Trophoblast cell (in vitro differentiated cells and primary cell): Measurements from ENCODE around the gene HEPACAM2.

Experiments used
- DNase-seq, 2 donors: peaks; one replicate each; pipeline ENCODE4 v3.0.0-alpha.2; 2016
- H2AFZ ChIP-seq: 2 replicates; pipeline ENCODE4 v1.6.1; 2013; ENCODE audit warnings: low read length, moderate library complexity, mild to moderate bottlenecking; ENCODE audit not compliant: insufficient read depth, poor library complexity
- H2AK5ac ChIP-seq: 2 replicates; pipeline ENCODE4 v1.6.1; 2013; ENCODE audit warnings: mild to moderate bottlenecking, low read length
- H2BK120ac ChIP-seq: 2 replicates; pipeline ENCODE4 v1.6.1; 2013; ENCODE audit warnings: low read length, mild to moderate bottlenecking, moderate library complexity; ENCODE audit not compliant: insufficient read depth, poor library complexity
- H2BK12ac ChIP-seq: 2 replicates; pipeline ENCODE4 v1.6.1; 2013; ENCODE audit warnings: mild to moderate bottlenecking, low read length, moderate library complexity
- H2BK5ac ChIP-seq: 2 replicates; pipeline ENCODE4 v1.6.1; 2013; ENCODE audit warnings: low read length, low read depth, moderate library complexity, mild to moderate bottlenecking; ENCODE audit not compliant: poor library complexity
- H3K14ac ChIP-seq: 2 replicates; pipeline ENCODE4 v1.6.1; 2013; ENCODE audit warnings: mild to moderate bottlenecking, low read length
- H3K18ac ChIP-seq: 2 replicates; pipeline ENCODE4 v1.6.1; 2013; ENCODE audit warnings: mild to moderate bottlenecking, low read length
- H3K23ac ChIP-seq: 2 replicates; pipeline ENCODE4 v1.6.1; 2013; ENCODE audit warnings: low read length
- H3K27ac ChIP-seq: 2 replicates; pipeline ENCODE4 v1.5.1; 2013; ENCODE audit warnings: low read depth, mild to moderate bottlenecking, inconsistent platforms, low read length, moderate library complexity
- H3K27me3 ChIP-seq: 2 replicates; pipeline ENCODE4 v1.6.1; 2013; ENCODE audit warnings: inconsistent platforms, mild to moderate bottlenecking, low read length, moderate library complexity; ENCODE audit not compliant: insufficient read depth
- H3K36me3 ChIP-seq, 2 experiments: 1 replicate in 1 of 2; 2 replicates in 1 of 2; pipeline ENCODE4 v1.6.1; 2013; ENCODE audit warnings: low read length in 2 of 2, mild to moderate bottlenecking in 2 of 2, moderate library complexity in 1 of 2; ENCODE audit not compliant: insufficient read depth in 2 of 2, control insufficient read depth in 1 of 2
- H3K4ac ChIP-seq: 2 replicates; pipeline ENCODE4 v1.6.1; 2013; ENCODE audit warnings: low read depth, mild to moderate bottlenecking, low read length, moderate library complexity
- H3K4me1 ChIP-seq, 2 experiments: 1 replicate in 1 of 2; 2 replicates in 1 of 2; pipeline ENCODE4 v1.6.1; 2013; ENCODE audit warnings: low read length in 2 of 2, mild to moderate bottlenecking in 2 of 2, moderate library complexity in 1 of 2; ENCODE audit not compliant: insufficient read depth in 2 of 2, control insufficient read depth in 1 of 2
- H3K4me2 ChIP-seq: 2 replicates; pipeline ENCODE4 v1.6.1; 2013; ENCODE audit warnings: inconsistent platforms, mild to moderate bottlenecking, low read length, moderate library complexity
- H3K4me3 ChIP-seq: 2 replicates; pipeline ENCODE4 v1.5.1; 2013; ENCODE audit warnings: mild to moderate bottlenecking, low read depth, low read length, inconsistent platforms
- H3K79me1 ChIP-seq: one replicate; pipeline ENCODE4 v1.6.1; 2013; ENCODE audit warnings: low read length
- H3K79me2 ChIP-seq: 2 replicates; pipeline ENCODE4 v1.6.1; 2013; ENCODE audit warnings: low read length, mild to moderate bottlenecking; ENCODE audit not compliant: control insufficient read depth, insufficient read depth, poor library complexity
- H3K9ac ChIP-seq: 2 replicates; pipeline ENCODE4 v1.6.1; 2013; ENCODE audit warnings: mild to moderate bottlenecking, low read length
- H3K9me3 ChIP-seq: 2 replicates; pipeline ENCODE4 v1.6.1; 2013; ENCODE audit warnings: low read depth, mild to moderate bottlenecking, control low read depth, inconsistent platforms, low read length; ENCODE audit not compliant: insufficient read depth
- H4K12ac ChIP-seq: 2 replicates; pipeline ENCODE4 v1.6.1; 2013; ENCODE audit warnings: low read depth, mild to moderate bottlenecking, low read length, moderate library complexity
- H4K8ac ChIP-seq: 2 replicates; pipeline ENCODE4 v1.6.1; 2013; ENCODE audit warnings: low read depth, mild to moderate bottlenecking, low read length, moderate library complexity
- H4K91ac ChIP-seq: one replicate; pipeline ENCODE4 v1.6.1; 2013; ENCODE audit warnings: low read depth, mild to moderate bottlenecking, low read length, moderate library complexity
- WGBS: extraction: QIAGEN DNeasy Blood & Tissue Kit; methylation state at CpG from one replicate; pipeline ENCODE4 v1.1.7; 2013; ENCODE audit warnings: missing lambda C conversion rate; ENCODE audit not compliant: insufficient read length, insufficient coverage; ENCODE audit errors: extremely low coverage; 5-methylcytosine and 5-hydroxymethylcytosine counted together

HEPACAM2 gene

DNA sequence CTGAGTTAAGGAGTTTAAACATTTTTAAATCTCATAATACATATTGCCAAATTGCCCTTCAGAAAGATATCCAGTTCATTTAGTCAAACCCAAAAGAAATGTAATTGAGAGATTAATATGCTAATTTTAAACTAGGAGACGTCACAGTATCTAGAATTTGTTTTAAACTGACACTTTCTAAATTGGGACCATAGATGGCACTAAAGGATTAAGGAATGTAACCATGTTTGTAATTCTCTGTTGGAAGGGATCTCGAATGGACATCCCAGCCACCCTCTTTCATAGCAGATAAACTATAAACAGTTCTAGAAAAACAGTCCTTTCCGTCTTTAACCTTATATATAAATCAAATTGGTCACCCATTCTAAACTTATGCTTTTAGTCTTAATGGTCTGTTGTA lies 48.1 kb downstream of the HEPACAM2 start:
- Histone ChIP-seq H3K36me3 (no peaks in the 10 kb centered on the region), H2BK12ac (no peak overlapping the region), H3K9me3 (no peaks in the 10 kb centered on the region), H4K12ac (no peak overlapping the region), H2AK5ac (no peak overlapping the region), H2BK5ac (no peak overlapping the region), H3K23ac (no peak overlapping the region), H3K79me1 (no peaks in the 10 kb centered on the region), H3K79me2 (no peaks in the 10 kb centered on the region), H3K14ac (no peak overlapping the region), H3K27ac (no peak overlapping the region), H3K4me3 (no peak overlapping the region), H2BK120ac (no peak overlapping the region), H3K27me3 (no peaks in the 10 kb centered on the region), H3K9ac (no peak overlapping the region), H3K4me1 (no peaks in the 10 kb centered on the region), H2AFZ (no peak overlapping the region), H3K18ac (no peak overlapping the region), H4K8ac (no peak overlapping the region), H3K4me2 (no peak overlapping the region), H4K91ac (no peak overlapping the region), H3K4ac (no peak overlapping the region)
- no CpG with 5 or more reads among the region's 3 CpGs for WGBS
- no peak for DNase-seq

DNA sequence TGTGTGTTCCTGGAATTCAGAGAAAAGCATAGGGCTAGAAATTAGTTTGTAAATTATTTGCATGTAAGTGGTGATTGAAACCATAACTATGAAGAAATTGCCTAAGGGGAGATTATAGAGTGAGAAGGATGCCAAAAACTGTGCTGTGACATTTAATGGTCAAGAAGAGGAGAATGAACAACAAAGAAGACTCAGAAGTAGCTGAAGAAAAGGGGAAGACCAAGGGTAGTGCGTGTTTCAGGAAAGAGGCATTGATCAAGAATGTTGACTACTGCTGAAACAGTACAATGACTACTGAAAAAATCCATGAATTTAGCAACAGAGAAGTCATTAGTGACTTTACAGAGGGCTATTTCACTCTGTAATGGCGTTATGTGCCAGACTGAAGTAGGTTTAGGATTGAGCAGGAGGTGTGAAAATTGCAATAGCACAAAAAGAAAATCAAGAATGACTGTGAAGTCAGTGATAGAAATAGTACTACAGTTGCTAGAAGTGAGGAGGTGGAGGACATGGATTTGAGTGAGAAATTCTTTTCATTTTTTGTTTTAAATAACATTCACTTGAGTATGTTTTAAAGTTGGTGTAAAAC lies 49.2 kb downstream of the HEPACAM2 start:
- Histone ChIP-seq H3K9ac (no peak overlapping the region), H2AK5ac (no peak overlapping the region)

DNA sequence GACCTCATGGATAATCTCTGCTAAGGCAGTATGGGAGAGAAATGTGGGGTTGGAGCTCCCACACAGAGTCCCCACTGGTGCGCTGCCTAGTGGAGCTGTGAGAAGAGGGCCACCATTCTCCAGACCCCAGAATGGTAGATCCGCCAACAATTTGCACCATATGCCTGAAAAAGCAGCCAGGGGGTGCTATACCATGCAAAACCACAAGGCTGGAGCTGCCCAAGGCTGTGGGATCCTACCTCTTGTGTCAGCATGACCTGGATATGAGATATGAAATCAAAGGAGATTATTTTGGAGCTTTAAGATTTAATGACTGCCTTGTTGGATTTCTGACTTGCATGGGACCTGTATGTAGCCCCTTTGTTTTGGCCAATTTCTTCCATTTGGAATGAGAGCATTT lies 51.0 kb downstream of the HEPACAM2 start:
- Histone ChIP-seq H2BK12ac (no peak overlapping the region), H2AK5ac (no peak overlapping the region), H3K9ac (no peak overlapping the region), H4K8ac (no peak overlapping the region), H2BK5ac (no peak overlapping the region), H3K4me2 (no peak overlapping the region), H4K12ac (no peak overlapping the region), H3K79me2 (no peaks in the 10 kb centered on the region), H3K23ac (no peak overlapping the region), H3K4ac (no peak overlapping the region), H3K4me1 (no peaks in the 10 kb centered on the region), H3K14ac (no peak overlapping the region), H2BK120ac (no peak overlapping the region), H3K4me3 (no peak overlapping the region), H3K36me3 (no peaks in the 10 kb centered on the region), H2AFZ (no peak overlapping the region), H4K91ac (no peak overlapping the region), H3K18ac (no peak overlapping the region), H3K27me3 (no peaks in the 10 kb centered on the region), H3K27ac (no peak overlapping the region), H3K9me3 (peaks cover 5% of the 10 kb centered on the region), H3K79me1 (no peaks in the 10 kb centered on the region)
- DNase-seq = no peak
- no CpG with 5 or more reads among the region's 2 CpGs for WGBS

More for the DNA sequence above, 49.2 kb downstream of the HEPACAM2 start:
- Histone ChIP-seq H3K4ac (no peak overlapping the region), H2BK120ac (no peak overlapping the region), H2BK12ac (no peak overlapping the region), H2AFZ (no peak overlapping the region), H3K79me1 (no peaks in the 10 kb centered on the region), H4K12ac (no peak overlapping the region), H3K4me2 (no peak overlapping the region), H2BK5ac (no peak overlapping the region), H4K8ac (no peak overlapping the region), H3K4me1 (no peaks in the 10 kb centered on the region), H3K27me3 (no peaks in the 10 kb centered on the region), H4K91ac (no peak overlapping the region), H3K9me3 (no peaks in the 10 kb centered on the region), H3K18ac (no peak overlapping the region), H3K36me3 (no peaks in the 10 kb centered on the region), H3K4me3 (no peak overlapping the region), H3K79me2 (no peaks in the 10 kb centered on the region), H3K23ac (no peak overlapping the region), H3K27ac (no peak overlapping the region), H3K14ac (no peak overlapping the region)
- DNase-seq = no peak
- no CpG with 5 or more reads among the region's 2 CpGs for WGBS

DNA sequence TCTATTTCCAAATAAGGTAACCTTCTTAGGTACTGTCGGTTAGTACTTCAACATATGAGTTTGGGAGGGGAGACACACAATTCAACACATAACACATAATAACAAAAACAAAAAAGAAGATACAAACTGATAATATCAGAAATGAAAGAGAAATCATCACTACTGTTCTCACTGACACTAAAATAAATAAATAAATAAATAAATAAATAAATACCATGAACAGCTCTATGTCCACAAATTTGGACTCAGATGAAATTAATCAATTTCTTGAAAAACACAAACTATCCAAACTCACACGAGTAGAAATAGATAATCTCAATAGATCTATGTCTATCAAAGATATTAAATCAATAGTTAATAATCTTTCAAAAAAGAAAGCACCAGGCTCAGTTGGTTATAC lies 53.6 kb downstream of the HEPACAM2 start:
- H3K18ac ChIP-seq = no peak overlapping the region
- no peak overlapping the region for H4K12ac ChIP-seq
- H2AK5ac ChIP-seq = no peak overlapping the region
- no peaks in the 10 kb centered on the region for H3K4me1 ChIP-seq
- H3K14ac ChIP-seq = no peak overlapping the region
- H2BK5ac ChIP-seq = no peak overlapping the region
- H4K8ac ChIP-seq = no peak overlapping the region
- H3K23ac ChIP-seq = no peak overlapping the region
- no peak overlapping the region for H2AFZ ChIP-seq
- no peak overlapping the region for H3K4ac ChIP-seq
- H3K9me3 ChIP-seq = peaks cover 10% of the 10 kb centered on the region
- no peaks in the 10 kb centered on the region for H3K79me1 ChIP-seq
- no peak overlapping the region for H3K9ac ChIP-seq
- no peak for DNase-seq
- H3K4me2 ChIP-seq = no peak overlapping the region
- H4K91ac ChIP-seq = no peak overlapping the region
- H3K4me3 ChIP-seq = no peak overlapping the region
- WGBS = no CpG with 5 or more reads among the region's 2 CpGs
- H2BK120ac ChIP-seq = no peak overlapping the region
- no peak overlapping the region for H2BK12ac ChIP-seq
- H3K27ac ChIP-seq = no peak overlapping the region
- H3K36me3 ChIP-seq = no peaks in the 10 kb centered on the region
- no peaks in the 10 kb centered on the region for H3K27me3 ChIP-seq
- no peaks in the 10 kb centered on the region for H3K79me2 ChIP-seq
